ENCODE data around the gene HECA. TPM values are rescaled to one million over a fixed set of nuclear protein-coding genes. Genes with fewer than 3 reads are reported as not detected.
A peak's percentile ranks its signal among the peaks of the same experiment; 100 is the strongest.
"Not testable (repeated sequence)": the region's sequence is repeated elsewhere in the genome, so short reads cannot be mapped to it uniquely, and the experiment has no call there.

HECA gene
- total RNA-seq, 1 donor from 2014 or later: 51.0 TPM

DNA sequence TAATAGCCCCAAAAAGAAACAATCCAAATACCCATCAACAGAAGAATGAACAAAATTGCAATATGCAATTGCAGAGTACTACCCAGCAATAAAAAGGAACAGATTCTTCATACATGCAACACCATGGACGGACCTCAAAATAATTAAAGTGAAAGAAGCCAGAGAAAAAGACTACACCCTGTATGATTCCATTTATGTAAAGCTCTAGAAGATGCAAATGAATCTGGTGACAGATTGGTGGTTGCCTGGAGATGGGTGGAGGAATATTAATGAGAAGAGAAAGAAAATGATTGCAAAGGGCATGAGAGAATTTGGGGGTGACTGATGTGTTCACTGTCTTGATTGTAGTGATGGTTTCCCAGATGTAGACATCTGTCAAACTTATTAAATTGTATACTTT, 51.8 kb downstream of the HECA start:
- intact Hi-C loops (cut with DNase I): no loop called here
- no peak for DNase-seq (ENCODE audit: low spot score)

DNA sequence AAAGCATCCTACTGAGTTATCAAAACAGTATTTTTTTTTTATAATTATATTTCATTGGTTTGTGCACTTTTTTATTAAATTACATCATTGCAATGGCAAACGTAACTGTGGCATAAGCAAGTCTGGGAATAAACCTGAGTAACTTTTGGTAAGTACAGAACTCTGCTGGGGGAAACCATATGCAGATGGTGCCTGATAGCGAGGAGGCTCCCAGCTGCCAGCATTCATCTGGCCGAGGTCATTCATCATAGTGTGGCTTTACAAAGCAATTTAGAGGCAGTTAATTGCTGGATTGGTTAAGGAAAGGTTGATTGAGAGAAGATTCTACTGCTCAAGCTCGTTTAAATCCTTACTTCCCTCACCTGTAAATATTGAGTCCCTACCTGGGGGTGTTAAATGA, 52.6 kb downstream of the HECA start:
- intact Hi-C loops (cut with DNase I): no loop called here
- DNase-seq (ENCODE audit: low spot score): no peak

DNA sequence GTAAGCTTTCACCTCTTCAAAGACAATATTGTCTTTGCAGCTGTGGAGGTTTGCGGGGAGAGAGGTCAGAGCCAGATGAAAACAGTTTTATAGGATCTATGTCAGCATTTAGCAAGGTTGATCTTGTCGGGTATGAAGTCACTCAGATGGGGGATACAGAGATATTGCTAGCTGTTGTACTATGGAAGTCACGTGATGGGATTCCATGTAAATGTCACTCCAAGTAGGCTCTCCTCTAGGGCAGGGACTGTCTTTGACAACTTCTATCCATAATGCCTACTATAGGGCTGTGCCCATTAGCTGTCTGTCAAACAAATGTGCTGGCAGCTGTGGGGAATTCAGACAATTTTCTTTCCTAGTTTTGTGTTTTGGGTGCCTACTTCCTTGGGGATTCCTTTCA, 54.8 kb downstream of the HECA start:
- intact Hi-C loops (cut with DNase I): no loop called here
- no peak for DNase-seq (ENCODE audit: low spot score)

DNA sequence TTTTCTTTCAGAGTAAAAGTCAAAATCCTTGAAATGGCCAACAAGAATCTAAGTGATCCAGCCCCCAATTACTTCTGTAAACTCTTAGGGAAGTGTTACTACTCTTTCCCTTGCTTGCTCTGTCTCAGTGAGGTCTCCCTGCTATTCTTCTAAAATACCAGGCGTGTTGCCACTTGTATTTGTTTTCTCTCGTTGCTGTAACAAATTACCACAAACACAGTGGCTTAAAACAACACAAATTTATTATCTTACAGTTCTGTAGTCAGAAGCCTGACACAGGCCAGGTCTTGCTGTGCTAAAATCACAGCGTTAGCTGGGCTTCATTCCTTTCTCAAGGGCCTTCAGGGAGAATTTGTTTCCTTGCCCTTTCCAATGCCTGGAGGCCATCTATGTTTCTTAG, 59.9 kb downstream of the HECA start:
- intact Hi-C loops (cut with DNase I): no loop called here
- DNase-seq (ENCODE audit: low spot score): no peak

DNA sequence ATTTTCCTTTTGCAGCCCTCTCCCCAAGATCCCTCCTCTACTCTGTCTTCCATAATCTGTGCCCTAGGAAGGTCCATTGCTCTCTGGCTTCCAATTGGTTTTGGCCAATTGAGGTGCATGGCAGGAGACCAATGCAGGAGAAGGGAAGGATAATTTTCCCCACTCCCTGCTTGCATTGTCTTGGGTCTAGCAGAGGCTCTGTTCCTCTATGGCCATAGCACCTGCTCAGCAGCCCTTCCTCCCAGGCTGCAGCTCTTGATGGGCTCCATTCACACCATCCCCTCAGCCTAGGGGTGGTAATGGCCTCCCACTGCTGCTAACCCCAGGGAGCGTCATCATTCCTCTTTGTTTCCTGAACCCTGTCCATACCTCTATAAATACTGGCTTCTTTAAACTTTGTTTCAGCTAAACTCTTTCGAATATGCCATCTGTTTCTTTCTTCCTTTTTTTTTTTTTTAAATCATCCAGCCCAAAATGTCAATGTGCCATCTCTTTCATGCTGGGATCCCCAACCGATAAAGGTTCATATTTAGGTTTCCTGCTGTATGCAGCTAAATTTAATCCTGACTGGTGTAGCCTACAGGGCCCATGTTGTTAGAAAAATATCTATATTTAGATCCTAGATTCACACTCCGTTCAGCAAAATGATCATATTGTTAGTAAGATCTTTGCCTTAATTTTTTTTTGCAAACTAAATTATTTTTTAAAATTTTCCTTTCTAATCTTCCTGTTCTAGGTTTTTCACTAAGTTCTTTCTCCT, 63.8 kb downstream of the HECA start:
- no peak for DNase-seq (ENCODE audit: low spot score)
- intact Hi-C loops (cut with DNase I): no loop called here

DNA sequence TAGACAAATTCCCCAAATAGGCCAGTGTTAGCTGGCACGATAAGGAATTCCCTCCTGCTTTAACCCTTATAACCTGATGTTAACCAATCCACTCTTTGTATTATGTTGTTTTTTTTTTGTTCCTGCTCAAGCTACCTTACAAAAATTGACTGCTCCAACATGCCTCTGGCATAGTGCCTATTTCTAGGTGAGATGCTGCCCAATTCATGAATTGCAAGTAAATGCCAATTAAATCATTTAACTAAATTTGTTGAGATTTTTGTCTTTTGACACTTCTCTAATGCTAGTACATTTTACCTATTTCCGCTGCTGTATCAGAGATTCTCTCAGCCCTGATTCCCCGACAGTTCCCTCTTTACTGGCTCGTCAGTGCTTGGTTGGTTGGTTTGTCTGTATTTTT, 66.5 kb downstream of the HECA start:
- DNase-seq (ENCODE audit: low spot score): no peak
- intact Hi-C loops (cut with DNase I): no loop called here

DNA sequence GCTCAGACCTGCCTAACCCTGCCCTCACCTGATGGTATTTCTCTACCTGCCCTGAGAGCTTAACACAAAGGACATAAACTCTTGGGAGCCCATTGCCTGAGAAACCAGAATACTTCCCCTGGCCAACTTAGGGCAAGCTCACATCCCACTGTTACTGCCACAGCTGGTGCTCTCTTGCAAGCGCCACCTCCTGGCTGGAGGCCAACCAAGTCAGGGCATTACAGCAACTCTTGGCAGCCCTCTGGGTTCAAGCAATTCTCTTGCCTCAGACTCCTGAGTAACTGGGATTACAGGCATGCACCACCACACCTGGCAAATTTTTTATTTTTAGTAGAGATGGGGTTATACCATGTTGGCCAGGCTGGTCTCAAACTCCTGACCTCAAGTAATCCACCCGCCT, 70.1 kb downstream of the HECA start:
- intact Hi-C loops (cut with DNase I): no loop called here
- DNase-seq (ENCODE audit: low spot score): no peak

DNA sequence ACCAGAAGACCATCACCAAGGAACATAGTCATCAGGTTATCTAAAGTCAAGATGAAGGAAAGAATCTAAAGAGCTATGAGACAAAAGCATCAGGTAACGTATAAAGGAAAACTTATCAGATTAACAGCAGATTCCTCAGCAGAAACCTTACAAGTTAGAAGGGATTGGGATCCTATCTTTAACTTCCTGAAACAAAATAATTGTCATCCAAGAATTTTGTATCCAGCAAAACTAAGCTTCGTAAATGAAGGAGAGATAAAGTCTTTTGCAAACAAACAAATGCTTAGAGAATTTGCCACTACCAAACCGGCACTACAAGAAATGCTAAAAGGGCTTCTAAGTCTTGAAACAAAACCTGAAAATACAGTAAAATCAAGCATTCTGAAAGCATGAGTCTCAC, 71.0 kb downstream of the HECA start:
- intact Hi-C loops (cut with DNase I): no loop called here

DNA sequence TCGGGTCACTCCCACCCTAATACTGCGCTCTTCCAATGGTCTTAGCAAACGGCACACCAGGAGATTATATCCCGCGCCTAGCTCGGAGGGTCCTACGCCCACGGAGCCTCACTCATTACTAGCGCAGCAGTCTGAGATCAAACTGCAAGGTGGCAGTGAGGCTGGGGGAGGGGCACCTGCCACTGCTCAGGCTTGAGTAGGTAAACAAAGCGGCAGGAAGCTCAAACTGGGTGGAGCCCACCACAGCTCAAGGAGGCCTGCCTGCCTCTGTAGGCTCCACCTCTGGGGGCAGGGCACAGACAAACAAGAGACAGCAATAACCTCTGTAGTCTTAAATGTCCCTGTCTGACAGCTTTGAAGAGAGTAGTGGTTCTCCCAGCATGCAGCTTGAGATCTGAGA, 75.9 kb downstream of the HECA start:
- intact Hi-C loops (cut with DNase I); DNase-seq (ENCODE audit: low spot score): not testable (repeated sequence)

More for the DNA sequence above, 71.0 kb downstream of the HECA start:
- DNase-seq (ENCODE audit: low spot score): no peak

DNA sequence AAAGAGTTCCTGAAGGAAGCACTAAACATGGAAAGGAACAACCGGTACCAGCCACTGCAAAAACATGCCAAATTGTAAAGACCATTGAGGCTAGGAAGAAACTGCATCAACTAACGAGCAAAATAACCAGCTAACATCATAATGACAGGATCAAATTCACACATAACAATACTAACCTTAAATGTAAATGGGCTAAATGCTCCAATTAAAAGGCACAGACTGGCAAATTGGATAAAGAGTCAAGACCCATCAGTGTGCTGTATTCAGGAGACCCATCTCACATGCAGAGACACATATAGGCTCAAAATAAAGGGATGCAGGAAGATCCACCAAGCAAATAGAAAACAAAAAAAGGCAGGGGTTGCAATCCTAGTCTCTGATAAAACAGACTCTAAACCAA, 77.6 kb downstream of the HECA start:
- intact Hi-C loops (cut with DNase I); DNase-seq (ENCODE audit: low spot score): not testable (repeated sequence)

DNA sequence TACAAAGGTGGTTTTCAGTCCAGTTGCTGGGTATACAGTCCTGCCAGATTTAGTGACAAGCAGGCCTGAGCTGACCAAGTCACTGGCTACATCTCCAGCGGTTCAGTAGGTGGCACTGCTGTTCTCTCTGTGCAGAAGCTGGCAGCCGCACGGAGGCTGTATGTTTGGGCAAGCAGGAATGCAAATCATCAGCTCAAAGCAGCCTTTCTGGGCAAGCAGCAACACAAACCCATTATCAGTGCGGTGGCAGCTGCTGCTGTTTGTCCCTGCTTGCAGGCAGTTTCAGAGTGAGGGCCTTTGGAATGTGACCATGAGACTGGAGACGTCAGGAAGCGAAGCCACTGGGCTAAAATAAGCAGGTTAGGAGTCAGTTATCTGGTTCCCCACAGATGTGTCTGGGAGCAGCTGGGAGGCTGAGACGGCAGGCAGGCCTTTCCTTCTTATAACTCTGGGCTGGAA, 84.4 kb downstream of the HECA start:
- DNase-seq (ENCODE audit: low spot score): peak; percentile 90
- intact Hi-C loops (cut with DNase I): loop anchor here (1.0 to 2.0 kb wide), 2 partner anchors 84 to 145 kb away; partner anchors contain the start of gene HECA

DNA sequence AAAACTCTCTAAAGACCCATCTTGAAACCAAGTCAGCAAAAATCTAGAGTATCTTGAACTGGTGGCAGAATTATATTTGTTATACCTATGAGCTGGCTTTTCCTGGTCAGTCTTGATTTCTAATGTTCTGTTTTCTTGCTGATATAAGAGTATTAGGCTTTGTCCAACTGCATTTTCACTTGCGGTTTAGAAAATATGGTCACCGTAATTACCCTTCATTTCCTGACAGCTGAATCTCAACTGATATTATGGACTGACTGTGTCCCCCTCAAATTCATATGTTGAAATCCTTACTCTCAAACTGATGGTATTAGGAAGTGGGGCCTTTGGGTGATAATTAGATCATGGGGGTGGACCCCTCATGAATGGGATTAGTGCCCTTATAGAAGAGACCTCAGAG, 84.9 kb downstream of the HECA start:
- intact Hi-C loops (cut with DNase I): loop anchor here (1.0 to 2.0 kb wide), 2 partner anchors 85 to 145 kb away; partner anchors contain the start of gene HECA
- DNase-seq (ENCODE audit: low spot score): no peak

DNA sequence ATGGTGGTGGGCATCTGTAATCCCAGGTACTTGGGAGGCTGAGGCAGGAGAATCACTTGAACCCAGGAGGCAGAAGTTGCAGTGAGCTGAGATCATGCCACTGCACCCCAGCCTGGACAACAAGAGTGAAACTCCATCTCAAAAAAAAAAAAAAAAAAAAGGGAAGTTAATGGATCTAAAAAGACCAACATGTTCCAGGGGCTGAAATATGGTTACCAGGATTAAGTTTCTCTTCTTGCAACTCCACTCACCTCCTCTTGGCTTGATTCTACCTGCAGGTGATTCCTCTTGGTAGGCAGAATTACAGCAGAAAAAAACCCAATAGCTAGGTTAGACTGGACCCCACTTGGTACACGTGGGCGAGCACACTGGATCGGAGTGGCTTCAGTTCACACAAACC, 93.5 kb downstream of the HECA start:
- DNase-seq (ENCODE audit: low spot score); intact Hi-C loops (cut with DNase I): not testable (repeated sequence)

Other genes with a start within 250 kb of the HECA start
- gene REPS1, start 146.8 kb upstream of the HECA start, total RNA-seq: 43.0 TPM
- 5.7 TPM for gene ABRACL, start 106.3 kb upstream of the HECA start, total RNA-seq
- gene TXLNB, start 156.9 kb downstream of the HECA start, total RNA-seq: 135 TPM
- 135 TPM for gene CITED2, start 239.6 kb downstream of the HECA start, total RNA-seq